ELF-1 (cell line): ENCODE measurements around the gene BRIP1.
"Not testable (repeated sequence)": the region's sequence is repeated elsewhere in the genome, so short reads cannot be mapped to it uniquely, and the experiment has no call there.

ENCODE experiments used
- DNase-seq: peaks from one replicate; pipeline ENCODE4 v3.0.0-alpha.2; 2016; ENCODE audit warnings: low read depth, low spot score

BRIP1 gene

DNA sequence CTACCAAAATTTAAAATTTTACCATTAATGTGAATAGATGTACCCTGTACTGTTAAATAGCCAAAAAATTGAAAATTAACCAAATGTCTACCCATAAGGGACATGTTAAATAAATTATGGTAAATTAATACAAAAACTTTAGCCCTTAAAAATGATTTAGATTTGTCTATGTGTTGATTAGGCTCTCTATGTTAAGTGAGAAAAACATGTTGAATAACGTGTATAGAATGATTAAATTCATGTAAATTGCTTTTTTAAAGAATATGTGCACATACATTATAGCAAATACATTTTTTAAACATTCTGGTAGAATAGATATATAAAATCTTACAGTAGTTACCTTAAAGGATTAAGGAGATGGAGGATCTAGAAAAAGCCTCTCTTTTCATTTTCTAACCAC, 59.5 kb downstream of the BRIP1 start:
- no peak for DNase-seq

DNA sequence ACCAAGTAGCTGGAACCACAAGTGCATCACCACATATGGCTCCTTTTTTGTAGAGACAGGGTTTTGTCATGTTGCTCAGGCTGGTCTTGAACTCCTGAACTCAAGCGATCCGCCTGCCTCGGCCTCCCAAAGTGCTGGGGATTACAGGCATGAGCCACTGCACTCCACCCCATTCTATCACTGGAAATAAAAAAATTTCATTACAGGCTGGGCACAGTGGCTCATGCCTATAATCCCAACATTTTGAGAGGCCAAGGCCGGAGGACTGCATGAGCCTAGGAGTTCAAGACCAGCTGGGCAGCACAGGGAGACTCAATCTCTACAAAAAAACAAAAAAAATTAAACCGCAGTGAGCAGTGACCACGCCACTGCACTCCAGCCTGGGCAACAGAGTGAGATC, 60.1 kb downstream of the BRIP1 start:
- DNase-seq, result no peak

DNA sequence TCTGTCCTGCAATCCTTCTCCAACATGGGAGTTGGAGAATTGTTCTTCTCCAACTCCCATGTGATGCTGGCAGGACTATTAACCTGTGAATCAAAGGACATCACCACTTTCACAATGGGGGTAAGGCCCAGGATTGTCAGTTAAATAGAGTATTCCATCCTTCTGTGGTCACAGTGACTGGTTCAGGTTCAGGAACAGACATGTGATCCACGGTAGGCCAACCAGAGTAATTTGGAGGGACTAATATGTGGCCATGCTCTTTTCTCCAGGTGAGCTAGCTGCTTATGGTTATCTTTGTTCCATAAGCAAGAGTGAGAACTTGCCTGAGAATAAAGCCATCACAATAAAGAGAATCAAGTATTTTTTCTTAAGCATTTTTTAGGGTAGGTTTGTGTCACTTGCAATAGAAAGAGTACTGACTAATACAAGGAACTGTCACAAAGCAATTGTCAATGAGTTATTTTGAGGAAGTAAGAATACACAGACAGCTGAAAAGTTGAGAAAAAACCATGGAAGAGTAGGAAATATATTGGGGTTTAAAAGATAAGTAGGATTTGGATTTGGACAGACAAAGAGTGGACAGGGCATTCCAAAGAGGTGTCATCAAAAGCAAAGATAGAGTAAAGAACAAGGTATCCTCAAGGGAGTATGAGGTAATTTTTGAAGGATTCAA, 63.4 kb downstream of the BRIP1 start:
- no peak for DNase-seq

DNA sequence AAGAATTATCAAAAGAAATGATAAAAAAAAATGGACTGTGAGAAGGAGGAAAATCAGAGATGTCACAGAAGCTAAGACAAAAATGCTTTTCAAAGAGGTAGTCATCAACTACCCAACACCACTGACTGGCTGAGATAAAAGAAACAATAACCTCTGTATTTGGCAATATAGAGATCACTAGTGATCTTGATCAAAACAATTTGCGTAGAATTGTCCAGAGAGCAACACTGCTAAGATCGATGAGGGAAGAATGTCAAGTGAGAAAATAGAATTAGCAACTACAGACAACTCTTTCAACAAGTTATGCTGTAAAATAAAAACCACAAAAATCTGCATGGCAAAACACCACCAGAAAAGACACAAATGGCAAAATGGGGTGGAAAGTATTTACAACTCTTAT, 66.0 kb downstream of the BRIP1 start:
- DNase-seq, result no peak

DNA sequence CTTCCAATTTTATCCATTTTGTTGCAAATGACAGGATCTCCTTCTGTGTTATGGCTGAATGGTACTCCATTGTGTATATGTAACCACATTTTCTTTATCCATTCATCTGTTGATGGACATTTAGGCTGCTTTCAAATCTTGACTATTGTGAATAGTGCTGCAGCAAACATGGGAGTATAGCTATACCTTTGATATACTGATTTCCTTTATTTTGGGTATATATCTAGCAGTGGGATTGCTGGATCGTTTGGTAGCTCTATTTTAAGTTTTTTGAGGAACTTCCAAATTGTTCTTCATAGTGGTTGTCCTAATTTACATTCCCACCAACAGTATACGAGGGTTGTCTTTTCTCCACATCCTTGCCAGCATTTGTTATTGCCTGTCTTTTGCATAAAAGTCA, 67.8 kb downstream of the BRIP1 start:
- no peak for DNase-seq

DNA sequence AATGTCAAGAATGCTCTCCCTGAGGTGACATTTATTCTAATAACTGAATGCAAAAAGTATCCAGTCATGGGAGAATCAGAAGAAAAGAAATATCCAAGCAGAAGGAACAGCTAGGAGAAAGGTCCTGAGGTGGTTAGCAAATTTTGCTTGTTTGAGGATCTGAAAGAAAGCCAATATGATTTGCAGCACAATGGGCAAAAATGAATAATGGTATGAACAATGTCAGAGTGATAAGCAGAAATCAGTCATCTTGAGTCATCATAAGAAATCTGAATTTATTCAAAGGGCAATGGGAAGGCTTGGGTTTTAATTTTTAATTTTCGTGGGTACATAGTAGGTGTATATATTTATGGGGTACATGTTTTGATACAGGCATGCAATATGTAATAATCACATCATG, 68.5 kb downstream of the BRIP1 start:
- DNase-seq, result no peak

DNA sequence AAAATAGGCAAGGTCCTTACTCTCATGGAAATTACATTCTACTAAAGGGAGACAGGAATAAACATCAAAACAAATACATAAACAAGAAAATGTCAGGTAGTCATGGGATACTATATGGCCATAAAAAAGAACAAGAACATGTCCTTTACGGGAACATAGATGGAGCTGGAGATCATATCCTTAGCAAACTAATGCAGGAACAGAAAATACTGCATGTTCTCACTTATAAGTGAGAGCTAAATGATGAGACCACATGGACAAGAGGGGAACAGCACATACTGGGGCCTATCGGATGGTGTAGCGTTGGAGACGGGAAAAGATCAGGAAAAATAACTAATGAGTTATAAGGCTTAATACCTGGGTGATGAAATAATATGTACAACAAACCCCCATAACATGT, 69.1 kb downstream of the BRIP1 start:
- DNase-seq, result no peak

DNA sequence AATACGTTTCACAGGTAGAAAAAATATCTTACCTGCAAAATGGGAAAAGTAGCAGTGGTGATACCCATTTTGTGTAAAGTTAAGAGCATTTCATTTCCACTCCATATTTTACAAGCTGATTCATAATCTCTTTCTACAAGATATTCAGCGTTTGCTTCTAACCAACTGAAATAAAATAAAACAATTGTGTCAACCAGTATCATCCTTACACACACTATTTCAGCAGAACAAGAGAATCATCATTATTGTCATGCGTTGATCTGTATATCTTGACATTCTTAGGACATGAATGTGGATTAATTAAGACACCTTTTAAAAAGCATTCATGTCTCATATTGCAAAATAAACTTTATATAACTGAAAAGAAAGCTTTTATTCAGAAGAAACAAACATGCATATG, 69.8 kb downstream of the BRIP1 start:
- DNase-seq, result no peak

DNA sequence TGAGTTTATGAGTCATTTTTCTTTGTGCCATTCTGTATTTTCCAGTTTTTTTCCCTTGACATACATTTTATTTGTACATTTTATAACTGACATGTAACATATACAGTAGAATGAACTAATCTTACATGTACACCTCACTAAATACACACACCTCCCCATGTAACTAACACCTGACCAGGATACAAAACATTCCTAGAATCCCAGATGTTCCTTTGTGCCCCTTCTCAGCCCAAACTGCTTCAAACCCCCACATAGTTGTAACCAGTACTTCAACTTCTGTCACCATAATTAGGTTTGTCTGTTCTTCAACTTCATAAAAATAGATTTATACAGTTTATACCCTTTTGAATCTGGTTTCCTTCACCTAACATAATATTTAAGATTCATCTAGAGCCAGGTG, 73.5 kb downstream of the BRIP1 start:
- no peak for DNase-seq

DNA sequence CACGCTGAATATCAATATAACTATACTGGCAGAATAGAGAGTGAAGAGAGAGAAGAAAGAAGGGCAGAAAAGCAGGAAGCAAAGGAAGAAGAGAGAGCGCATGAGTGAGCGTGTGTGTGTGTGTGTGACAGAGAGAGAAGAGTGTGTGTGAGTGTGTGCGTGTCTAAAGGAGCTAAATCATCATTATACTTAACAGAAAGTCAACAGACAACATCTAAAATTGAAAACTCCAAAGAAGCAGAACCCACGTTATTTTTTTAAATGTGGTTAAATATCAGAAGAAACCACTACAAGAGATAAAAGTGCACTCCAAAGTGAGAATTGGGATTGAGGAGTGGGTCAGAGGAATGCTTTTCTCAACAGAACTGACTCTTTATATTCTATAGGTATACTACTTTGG, 77.2 kb downstream of the BRIP1 start:
- DNase-seq, result no peak

DNA sequence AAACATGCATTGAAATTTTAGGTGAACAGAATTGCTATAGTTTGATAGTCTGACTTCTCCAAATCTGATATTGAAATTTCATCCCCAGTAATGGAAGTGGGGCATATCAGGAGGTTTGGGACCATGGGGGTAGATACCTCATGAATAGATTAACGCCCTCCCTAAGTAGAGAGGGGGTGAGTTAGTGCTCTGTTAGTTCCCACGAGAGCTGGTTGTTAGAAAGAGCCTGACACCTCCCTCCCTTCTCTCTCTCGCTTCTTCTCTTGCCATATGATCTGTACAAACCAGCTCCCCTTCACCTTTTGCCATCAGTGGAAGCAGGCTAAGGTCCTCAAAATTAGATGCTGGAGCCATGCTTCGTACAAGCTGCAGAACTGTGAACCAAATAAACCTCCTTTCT, 78.8 kb downstream of the BRIP1 start:
- DNase-seq, result no peak

DNA sequence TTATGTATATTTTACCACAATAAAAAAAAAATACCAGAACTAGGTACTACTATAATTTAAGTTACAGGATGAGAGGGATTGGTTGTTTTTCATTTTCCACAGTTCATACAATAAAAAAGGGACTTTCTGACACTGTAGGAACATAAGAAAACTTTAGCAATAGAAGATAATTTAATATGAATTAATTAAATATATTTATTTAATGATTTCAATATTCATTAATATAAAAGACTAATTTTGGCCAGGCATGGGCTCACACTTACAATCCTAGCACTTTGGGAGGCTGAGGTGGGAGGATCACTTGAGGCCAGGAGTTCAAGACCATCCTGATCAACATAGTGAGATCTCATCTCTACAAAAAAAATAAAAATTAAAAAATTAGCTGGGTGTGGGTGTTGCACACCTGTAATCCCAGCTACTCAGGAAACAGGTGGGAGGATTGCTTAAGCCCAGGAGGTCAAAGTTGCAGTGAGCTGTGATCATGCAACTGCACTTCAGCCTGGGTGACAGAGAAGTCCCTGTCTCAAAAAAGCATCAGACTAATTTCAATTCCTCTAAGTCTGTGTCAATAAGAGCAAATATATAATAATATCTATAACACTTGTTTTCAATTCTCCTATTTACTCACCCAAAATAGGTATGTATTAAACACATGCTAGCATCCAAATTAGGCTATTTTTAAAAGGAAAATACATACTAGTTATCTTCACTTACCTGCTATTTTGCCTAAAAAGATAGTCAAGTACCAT, 79.6 kb downstream of the BRIP1 start:
- no peak for DNase-seq

DNA sequence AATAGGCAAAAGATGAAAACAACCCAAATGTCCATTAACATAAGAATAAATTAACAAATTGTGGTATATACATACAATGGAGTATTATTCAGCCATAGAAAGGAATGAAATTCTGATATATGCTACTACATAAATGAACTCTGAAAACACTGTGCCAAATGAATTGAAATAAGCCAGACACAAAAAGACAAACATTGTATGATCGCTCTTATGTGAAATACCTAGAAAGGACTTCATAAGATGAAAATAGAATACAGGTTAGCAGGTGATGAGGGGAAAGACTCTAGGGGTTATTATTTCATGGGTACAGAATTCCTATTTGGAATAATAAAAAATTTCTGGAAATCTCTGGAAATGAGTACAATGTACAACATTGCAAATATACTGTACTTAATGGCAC, 80.2 kb downstream of the BRIP1 start:
- DNase-seq, result no peak

DNA sequence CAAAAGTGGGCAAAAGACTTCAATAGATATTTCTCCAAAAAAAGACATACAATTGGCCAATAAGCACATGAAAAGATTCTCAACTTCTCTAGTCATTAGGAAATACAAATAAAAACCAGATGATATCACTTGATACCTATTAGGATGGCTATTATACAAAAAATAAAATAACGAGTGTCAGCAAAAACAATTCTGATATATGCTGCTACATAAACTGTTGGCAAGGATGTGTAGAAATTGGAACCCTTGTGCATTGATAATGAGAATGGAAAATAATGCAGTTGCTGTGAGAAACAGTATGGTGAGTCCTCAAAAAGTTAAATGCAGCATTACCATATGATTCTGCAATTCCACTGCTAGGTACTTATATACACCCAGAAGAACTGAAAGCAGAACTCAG, 80.6 kb downstream of the BRIP1 start:
- no peak for DNase-seq

DNA sequence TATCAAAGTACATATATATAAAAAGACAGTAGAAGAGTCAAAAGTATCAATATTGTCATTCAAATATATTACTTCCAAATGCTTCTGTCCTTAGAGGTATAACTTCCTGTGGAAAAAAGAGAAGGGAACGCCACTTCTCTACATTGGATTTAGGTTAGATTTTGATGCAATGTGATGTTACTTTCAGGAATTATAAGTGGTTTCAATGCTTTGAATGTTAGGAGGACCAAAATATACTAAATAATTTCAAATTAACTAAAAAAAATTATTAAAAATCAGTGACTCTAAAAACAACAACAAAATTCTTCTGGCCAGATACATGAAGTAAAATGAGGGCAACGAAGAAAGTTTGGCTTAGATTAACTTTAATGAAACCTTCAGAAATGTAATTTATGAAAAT, 88.0 kb downstream of the BRIP1 start:
- DNase-seq, result no peak

DNA sequence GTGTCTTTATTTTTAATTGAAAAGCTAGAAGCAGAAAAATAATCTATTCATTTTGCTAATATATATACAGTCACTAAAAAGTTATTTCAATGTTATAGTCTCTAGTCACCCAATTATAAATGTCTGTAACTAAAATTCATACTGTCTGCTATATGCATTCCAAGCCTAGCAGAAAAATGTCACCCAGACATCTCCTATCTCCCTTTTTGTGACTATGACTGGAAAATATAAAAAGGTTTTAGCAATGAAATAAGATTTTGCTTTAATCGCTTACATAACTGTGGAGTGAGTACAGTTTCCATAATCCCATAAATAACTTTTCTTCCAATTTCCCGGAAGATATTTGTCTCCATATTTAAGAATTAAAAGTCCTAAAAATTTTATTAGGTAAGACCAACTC, 88.6 kb downstream of the BRIP1 start:
- DNase-seq, result no peak

DNA sequence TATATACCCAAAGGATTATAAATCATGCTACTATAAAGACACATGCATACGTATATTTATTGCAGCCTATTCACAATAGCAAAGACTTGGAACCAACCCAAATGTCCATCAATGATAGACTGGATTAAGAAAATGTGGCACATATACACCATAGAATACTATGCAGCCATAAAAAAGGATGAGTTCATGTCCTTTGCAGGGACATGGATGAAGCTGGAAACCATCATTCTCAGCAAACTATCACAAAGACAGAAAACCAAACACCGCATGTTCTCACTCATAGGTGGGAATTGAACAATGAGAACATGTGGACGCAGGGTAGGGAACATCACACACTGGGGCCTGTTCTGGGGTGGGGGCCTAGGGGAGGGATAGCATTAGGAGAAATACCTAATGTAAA, 89.2 kb downstream of the BRIP1 start:
- DNase-seq, result not testable (repeated sequence)

DNA sequence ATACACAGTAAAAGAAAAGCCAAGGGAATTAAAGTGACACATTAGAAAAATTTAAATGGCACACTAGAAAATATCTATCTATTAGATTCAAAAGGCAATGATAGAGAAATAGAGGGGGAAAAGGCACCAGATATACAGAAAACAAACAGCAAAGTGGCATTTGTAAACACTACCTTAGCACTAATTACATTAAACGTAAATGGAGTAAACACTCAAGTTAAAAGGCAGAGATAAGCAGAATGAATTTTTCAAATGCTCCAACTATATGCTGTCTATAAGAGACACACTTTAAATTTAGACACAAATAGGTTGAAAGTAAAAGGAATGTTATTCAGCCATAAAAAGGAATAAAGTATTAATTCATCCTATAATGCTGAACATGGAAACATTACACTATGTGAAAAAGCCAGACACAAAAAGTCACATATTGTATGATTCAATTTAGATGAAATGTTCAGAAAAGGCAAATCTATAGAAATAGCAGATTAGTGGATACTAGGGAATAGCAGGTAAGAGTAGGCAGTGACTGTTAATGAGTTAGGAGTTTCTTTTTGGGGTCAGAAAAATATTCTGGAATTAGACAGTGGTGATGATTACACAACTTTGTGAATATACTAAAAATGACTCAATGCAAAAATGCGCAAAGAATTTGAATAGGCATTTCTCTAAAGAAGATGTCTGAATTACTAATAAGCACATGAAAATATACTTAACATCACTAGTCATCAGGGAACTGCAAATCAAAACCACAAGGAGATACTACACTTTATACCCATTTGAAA, 92.4 kb downstream of the BRIP1 start:
- DNase-seq, result no peak

DNA sequence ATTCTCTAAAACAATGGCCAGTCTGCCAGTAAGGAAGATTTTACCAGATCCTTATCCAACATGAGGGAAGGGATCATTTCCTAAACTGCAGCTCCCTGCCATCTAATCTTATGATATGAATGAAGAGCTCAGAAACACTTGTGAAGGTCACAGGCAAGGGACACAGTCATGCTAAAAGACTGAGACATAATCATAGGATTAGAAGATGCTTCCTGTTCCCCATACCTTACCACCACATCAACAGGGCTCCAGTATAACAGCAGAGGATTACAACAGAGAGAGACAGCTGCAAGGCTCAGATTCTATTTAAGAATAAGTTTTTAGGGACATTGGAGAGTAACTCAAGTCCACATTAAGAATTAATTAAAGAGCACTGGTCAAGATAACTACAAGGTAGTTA, 93.3 kb downstream of the BRIP1 start:
- DNase-seq, result no peak

DNA sequence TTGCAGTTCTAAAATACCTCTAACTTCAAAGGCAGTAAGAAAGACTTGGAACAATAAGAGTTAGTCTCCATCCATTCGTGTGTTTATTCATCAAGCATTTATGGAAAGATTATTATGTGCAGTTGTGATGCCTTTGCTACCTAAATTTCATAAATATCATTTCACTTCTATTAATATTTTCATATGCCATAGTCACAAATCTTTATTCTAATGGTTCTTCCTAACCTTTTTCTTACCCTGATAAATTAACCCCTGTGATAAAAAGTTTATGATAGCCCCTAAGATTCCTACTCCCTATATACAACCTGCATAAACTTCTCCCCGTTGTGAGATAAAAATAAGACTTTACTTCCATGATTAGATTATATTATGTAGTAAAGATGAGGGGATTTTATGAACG, 94.9 kb downstream of the BRIP1 start:
- no peak for DNase-seq

DNA sequence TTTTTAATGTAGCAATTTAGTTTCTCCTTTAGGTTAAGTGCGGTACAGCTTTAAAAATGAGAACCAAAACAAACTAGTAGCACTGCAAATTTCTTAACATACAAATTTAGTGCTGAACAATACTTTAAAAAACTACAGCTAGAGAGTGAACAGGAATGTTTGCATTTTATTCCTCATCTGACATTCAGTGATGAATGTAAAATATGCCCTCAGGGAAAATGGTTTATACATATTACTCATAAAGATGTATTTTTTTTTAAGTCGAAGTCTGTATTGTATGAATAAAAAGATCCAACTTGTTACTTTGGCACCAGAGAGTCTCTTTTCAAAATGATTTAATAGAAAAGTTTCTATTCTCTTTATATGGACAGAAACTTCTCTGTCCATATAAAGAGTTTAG, 96.8 kb downstream of the BRIP1 start:
- DNase-seq, result no peak

DNA sequence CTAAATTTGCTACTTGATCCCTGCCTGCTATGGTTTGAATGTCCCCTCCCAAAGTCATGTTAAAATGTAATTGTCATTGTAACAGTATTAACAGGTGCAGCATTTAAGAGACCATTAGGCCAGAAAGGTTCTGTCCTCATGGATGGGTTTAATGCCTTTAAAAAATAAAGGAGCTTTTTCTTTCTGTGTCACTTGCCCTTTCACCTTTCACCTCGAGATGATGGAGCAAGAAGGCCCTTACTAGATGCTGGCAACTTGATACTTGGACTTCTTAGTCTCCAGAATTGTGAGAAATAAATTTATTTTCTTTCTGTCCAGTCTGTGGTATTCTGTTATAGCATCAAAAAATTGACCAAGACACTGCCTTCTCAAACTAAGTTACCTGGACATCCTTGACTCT, 98.5 kb downstream of the BRIP1 start:
- no peak for DNase-seq

DNA sequence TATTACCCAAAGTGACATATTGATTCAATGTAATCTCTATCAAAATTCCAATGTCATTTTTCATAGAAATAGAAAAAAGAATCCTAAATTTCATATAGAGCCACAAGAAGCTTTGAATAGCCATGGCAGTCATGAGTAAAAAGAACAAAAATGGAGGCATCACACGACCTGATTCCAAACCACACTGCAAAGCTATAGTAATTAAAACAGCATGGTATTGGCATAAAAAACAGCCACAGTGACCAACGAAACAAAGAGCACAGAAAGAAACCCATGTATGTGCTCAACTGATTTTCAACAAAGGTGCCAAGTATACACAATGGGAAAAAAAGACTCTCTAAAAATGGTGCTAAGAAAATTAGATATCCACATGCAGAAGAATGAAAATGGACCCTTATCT, 101.5 kb downstream of the BRIP1 start:
- no peak for DNase-seq
